Stimulated activated CD8-positive, alpha-beta memory T cell treated with anti-CD3 and anti-CD28 coated beads, Interleukin-7, amount 100 ng/mL, for 4 hours (primary cell): ENCODE measurements around the gene CNTN4.

Experiments
- DNase-seq, 2 donors: peaks; one replicate each; pipeline ENCODE4 v3.0.0-alpha.2; 2020; ENCODE audit warnings: low read depth in 2 of 2

CNTN4 gene

GRCh38 chr3:2153053-2153452, 54.4 kb downstream of the CNTN4 start:
- DNase-seq, result no peak

- no peak for DNase-seq
Observed at GRCh38 chr3:2153547-2153946, 54.9 kb downstream of the CNTN4 start.

GRCh38 chr3:2154621-2155020, 56.0 kb downstream of the CNTN4 start:
- DNase-seq, result no peak

- DNase-seq, result no peak
Observed at GRCh38 chr3:2156244-2156847, 57.7 kb downstream of the CNTN4 start.

- no peak for DNase-seq
Observed at GRCh38 chr3:2158828-2159227, 60.2 kb downstream of the CNTN4 start.

GRCh38 chr3:2166552-2166951, 67.9 kb downstream of the CNTN4 start:
- DNase-seq, result no peak

- DNase-seq, result no peak
Observed at GRCh38 chr3:2172561-2173171, 74.0 kb downstream of the CNTN4 start.

GRCh38 chr3:2180634-2181033, 82.0 kb downstream of the CNTN4 start:
- DNase-seq, result no peak

- DNase-seq, result no peak
Observed at GRCh38 chr3:2198776-2199279, 100.2 kb downstream of the CNTN4 start.

GRCh38 chr3:2204054-2204453, 105.4 kb downstream of the CNTN4 start:
- no peak for DNase-seq

- no peak for DNase-seq
Observed at GRCh38 chr3:2205692-2206091, 107.0 kb downstream of the CNTN4 start.

GRCh38 chr3:2206536-2206935, 107.9 kb downstream of the CNTN4 start:
- no peak for DNase-seq

GRCh38 chr3:2211568-2211967, 112.9 kb downstream of the CNTN4 start:
- DNase-seq, result no peak

GRCh38 chr3:2212206-2212605, 113.5 kb downstream of the CNTN4 start:
- no peak for DNase-seq

GRCh38 chr3:2218375-2218774, 119.7 kb downstream of the CNTN4 start:
- DNase-seq, result no peak

GRCh38 chr3:2218816-2219215, 120.2 kb downstream of the CNTN4 start:
- DNase-seq, result no peak

- DNase-seq, result no peak
Observed at GRCh38 chr3:2236203-2236602, 137.5 kb downstream of the CNTN4 start.

GRCh38 chr3:2244137-2244536, 145.5 kb downstream of the CNTN4 start:
- no peak for DNase-seq

- DNase-seq, result no peak
Observed at GRCh38 chr3:2246873-2247648, 148.4 kb downstream of the CNTN4 start.

- no peak for DNase-seq
Observed at GRCh38 chr3:2247831-2248230, 149.2 kb downstream of the CNTN4 start.

GRCh38 chr3:2250783-2251182, 152.1 kb downstream of the CNTN4 start:
- no peak for DNase-seq

GRCh38 chr3:2261747-2262146, 163.1 kb downstream of the CNTN4 start:
- no peak for DNase-seq

GRCh38 chr3:2262204-2262603, 163.5 kb downstream of the CNTN4 start:
- DNase-seq, result no peak
